ENCODE measurements around the gene PHF3.

Gene PHF3

GRCh38 chr6:63649269-63649668, 13.7 kb downstream of the PHF3 start:
- no peak for DNase-seq (ENCODE audit: low read depth in 3 of 3, low spot score in 1 of 3)

- DNase-seq (ENCODE audit: low read depth in 3 of 3, low spot score in 1 of 3) = no peak
Measured at GRCh38 chr6:63649847-63650265, 14.3 kb downstream of the PHF3 start.

GRCh38 chr6:63652980-63653379, 17.4 kb downstream of the PHF3 start:
- DNase-seq (ENCODE audit: low read depth in 3 of 3, low spot score in 1 of 3) = no peak

- DNase-seq (ENCODE audit: low read depth in 3 of 3, low spot score in 1 of 3) = no peak
Measured at GRCh38 chr6:63660757-63661156, 25.2 kb downstream of the PHF3 start.

GRCh38 chr6:63661769-63662168, 26.2 kb downstream of the PHF3 start:
- no peak for DNase-seq (ENCODE audit: low read depth in 3 of 3, low spot score in 1 of 3)

GRCh38 chr6:63663147-63663955, 27.7 kb downstream of the PHF3 start:
- no peak for DNase-seq (ENCODE audit: low read depth in 3 of 3, low spot score in 1 of 3)

GRCh38 chr6:63663956-63664281, 28.3 kb downstream of the PHF3 start:
- DNase-seq (ENCODE audit: low read depth in 3 of 3, low spot score in 1 of 3) = no peak

- no peak for DNase-seq (ENCODE audit: low read depth in 3 of 3, low spot score in 1 of 3)
Measured at GRCh38 chr6:63671098-63671754, 35.6 kb downstream of the PHF3 start.

GRCh38 chr6:63672582-63673129, 37.1 kb downstream of the PHF3 start:
- no peak for DNase-seq (ENCODE audit: low read depth in 3 of 3, low spot score in 1 of 3)

GRCh38 chr6:63673692-63674091, 38.1 kb downstream of the PHF3 start:
- DNase-seq (ENCODE audit: low read depth in 3 of 3, low spot score in 1 of 3) = no peak

- no peak for DNase-seq (ENCODE audit: low read depth in 3 of 3, low spot score in 1 of 3)
Measured at GRCh38 chr6:63674635-63675034, 39.0 kb downstream of the PHF3 start.

GRCh38 chr6:63675138-63675537, 39.5 kb downstream of the PHF3 start:
- no peak for DNase-seq (ENCODE audit: low read depth in 3 of 3, low spot score in 1 of 3)

- DNase-seq (ENCODE audit: low read depth in 3 of 3, low spot score in 1 of 3) = no peak
Measured at GRCh38 chr6:63676412-63677114, 41.0 kb downstream of the PHF3 start.

GRCh38 chr6:63677282-63677681, 41.7 kb downstream of the PHF3 start:
- no peak for DNase-seq (ENCODE audit: low read depth in 3 of 3, low spot score in 1 of 3)

GRCh38 chr6:63683071-63683603, 47.5 kb downstream of the PHF3 start:
- no peak for DNase-seq (ENCODE audit: low read depth in 3 of 3, low spot score in 1 of 3)

- DNase-seq (ENCODE audit: low read depth in 3 of 3, low spot score in 1 of 3) = no peak
Measured at GRCh38 chr6:63685446-63686379, 50.1 kb downstream of the PHF3 start.

- no peak for DNase-seq (ENCODE audit: low read depth in 3 of 3, low spot score in 1 of 3)
Measured at GRCh38 chr6:63689421-63689820, 53.8 kb downstream of the PHF3 start.

- DNase-seq (ENCODE audit: low read depth in 3 of 3, low spot score in 1 of 3) = no peak
Measured at GRCh38 chr6:63690221-63690620, 54.6 kb downstream of the PHF3 start.

- DNase-seq (ENCODE audit: low read depth in 3 of 3, low spot score in 1 of 3) = no peak
Measured at GRCh38 chr6:63705707-63706106, 70.1 kb downstream of the PHF3 start.

- DNase-seq (ENCODE audit: low read depth in 3 of 3, low spot score in 1 of 3) = no peak
Measured at GRCh38 chr6:63706630-63707029, 71.0 kb downstream of the PHF3 start.

- DNase-seq (ENCODE audit: low read depth in 3 of 3, low spot score in 1 of 3) = no peak
Measured at GRCh38 chr6:63708631-63709030, 73.0 kb downstream of the PHF3 start.
